Measurements from ENCODE around the gene MCHR1. TPM values are rescaled to one million over a fixed set of nuclear protein-coding genes. Genes with fewer than 3 reads are reported as not detected.
A peak's percentile ranks its signal among the peaks of the same experiment; 100 is the strongest.

MCHR1 gene
- total and polyA plus RNA-seq, 2 of the 13 experiments (the other 11 are each of a cell fraction or from before 2014, with no cell fraction given) = 0.40 to 0.83 TPM

DNA sequence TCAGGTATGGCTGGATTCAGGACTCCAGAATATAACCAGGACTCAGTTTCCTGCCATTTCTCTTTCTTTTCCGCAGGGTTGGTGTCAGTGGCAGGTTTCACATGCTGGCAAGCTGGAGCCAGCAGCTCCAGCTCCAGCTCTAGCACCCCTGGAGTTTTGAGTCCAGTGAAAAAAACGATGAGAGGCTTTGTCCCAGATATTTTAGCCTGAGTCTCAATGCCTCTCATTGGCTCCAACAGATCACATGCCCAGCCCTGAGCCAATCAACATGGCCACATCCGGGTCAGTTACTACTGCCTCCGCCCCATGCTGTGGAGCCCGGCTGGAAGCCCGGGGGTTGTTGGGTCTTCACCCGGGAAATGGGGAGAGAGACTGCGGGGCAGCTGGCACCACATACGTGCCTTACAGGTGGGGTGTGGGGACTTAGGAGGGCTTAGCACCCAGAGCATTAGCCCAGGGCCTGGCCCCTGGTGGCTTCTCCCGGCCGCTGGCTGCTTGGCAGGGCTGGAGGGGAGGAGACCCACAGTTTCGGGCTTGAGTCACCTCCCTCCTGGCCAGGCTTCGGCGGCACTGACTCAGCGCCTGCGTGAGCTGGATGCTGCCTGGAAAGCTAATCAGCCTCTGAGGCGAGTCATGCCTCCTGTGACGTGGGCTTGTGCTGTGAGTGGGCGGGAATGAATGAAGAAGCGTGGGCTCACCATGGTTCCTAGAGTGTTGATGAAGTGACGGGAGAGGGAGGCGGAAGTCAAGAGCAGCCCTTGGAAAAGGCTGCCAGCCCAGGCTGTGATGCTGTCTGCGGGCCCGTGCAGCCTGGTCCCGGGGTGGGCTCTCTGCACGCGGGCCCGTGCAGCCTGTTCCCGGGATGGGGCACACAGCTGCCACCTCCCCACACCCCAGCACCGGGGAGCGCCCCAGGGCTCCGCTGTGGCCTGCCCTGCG is 27.5 kb upstream of the MCHR1 start (continued):
- TF ChIP-seq, protein P1, sequence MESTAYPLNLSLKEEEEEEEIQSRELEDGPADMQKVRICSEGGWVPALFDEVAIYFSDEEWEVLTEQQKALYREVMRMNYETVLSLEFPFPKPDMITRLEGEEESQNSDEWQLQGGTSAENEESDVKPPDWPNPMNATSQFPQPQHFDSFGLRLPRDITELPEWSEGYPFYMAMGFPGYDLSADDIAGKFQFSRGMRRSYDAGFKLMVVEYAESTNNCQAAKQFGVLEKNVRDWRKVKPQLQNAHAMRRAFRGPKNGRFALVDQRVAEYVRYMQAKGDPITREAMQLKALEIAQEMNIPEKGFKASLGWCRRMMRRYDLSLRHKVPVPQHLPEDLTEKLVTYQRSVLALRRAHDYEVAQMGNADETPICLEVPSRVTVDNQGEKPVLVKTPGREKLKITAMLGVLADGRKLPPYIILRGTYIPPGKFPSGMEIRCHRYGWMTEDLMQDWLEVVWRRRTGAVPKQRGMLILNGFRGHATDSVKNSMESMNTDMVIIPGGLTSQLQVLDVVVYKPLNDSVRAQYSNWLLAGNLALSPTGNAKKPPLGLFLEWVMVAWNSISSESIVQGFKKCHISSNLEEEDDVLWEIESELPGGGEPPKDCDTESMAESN (CRISPR knock-in tag; conservative IDR thresholded peaks at IDR 0.05) = no peak
- TF ChIP-seq ZNF205 (CRISPR knock-in tag; IDR thresholded peaks at IDR 0.05) (0 out of 2 replicates have a peak, but pooled peaks have one; percentile 71), THAP11 (CRISPR knock-in tag; IDR thresholded peaks at IDR 0.05) (peak; percentile 75), ZNF343 (CRISPR knock-in tag; IDR thresholded peaks at IDR 0.05) (peak; percentile 86; the same call in 1 of the 2 replicates), NR3C1 (CRISPR knock-in tag; IDR thresholded peaks at IDR 0.05) (no peak), AGO1 (IDR thresholded peaks at IDR 0.05; ENCODE audit: low read depth, low read length, poor library complexity, severe bottlenecking) (no peak), ARHGAP35 (CRISPR knock-in tag; IDR thresholded peaks at IDR 0.05; ENCODE audit: borderline replicate concordance) (no peak), HOXA5 (CRISPR knock-in tag; IDR thresholded peaks at IDR 0.05) (peak; percentile 81), ZNF124 (CRISPR knock-in tag; IDR thresholded peaks at IDR 0.05) (no peak; the same call in 1 of the 2 replicates), JUND (CRISPR knock-in tag; IDR thresholded peaks at IDR 0.05) (0 out of 2 replicates have a peak, but pooled peaks have one; percentile 29), AGO2 (optimal IDR thresholded peaks at IDR 0.05; ENCODE audit: low read depth, low read length) (peak; percentile 80), RAD51 (IDR thresholded peaks at IDR 0.05; ENCODE audit: borderline replicate concordance) (peak; percentile 75), CCDC6 (CRISPR knock-in tag; IDR thresholded peaks at IDR 0.05) (peak; percentile 58), FOXM1 (CRISPR knock-in tag; IDR thresholded peaks at IDR 0.05) (no peak), ATF7-NPFF (CRISPR knock-in tag; IDR thresholded peaks at IDR 0.05; ENCODE audit: low read depth) (no peak), SKI (IDR thresholded peaks at IDR 0.05; ENCODE audit: partially characterized antibody) (no peak)
- TF ChIP-seq, protein P2, sequence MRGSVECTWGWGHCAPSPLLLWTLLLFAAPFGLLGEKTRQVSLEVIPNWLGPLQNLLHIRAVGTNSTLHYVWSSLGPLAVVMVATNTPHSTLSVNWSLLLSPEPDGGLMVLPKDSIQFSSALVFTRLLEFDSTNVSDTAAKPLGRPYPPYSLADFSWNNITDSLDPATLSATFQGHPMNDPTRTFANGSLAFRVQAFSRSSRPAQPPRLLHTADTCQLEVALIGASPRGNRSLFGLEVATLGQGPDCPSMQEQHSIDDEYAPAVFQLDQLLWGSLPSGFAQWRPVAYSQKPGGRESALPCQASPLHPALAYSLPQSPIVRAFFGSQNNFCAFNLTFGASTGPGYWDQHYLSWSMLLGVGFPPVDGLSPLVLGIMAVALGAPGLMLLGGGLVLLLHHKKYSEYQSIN (CRISPR knock-in tag; IDR thresholded peaks at IDR 0.05; ENCODE audit: borderline replicate concordance) = no peak; the same call in 1 of the 2 replicates
- TF ChIP-seq, protein P3, sequence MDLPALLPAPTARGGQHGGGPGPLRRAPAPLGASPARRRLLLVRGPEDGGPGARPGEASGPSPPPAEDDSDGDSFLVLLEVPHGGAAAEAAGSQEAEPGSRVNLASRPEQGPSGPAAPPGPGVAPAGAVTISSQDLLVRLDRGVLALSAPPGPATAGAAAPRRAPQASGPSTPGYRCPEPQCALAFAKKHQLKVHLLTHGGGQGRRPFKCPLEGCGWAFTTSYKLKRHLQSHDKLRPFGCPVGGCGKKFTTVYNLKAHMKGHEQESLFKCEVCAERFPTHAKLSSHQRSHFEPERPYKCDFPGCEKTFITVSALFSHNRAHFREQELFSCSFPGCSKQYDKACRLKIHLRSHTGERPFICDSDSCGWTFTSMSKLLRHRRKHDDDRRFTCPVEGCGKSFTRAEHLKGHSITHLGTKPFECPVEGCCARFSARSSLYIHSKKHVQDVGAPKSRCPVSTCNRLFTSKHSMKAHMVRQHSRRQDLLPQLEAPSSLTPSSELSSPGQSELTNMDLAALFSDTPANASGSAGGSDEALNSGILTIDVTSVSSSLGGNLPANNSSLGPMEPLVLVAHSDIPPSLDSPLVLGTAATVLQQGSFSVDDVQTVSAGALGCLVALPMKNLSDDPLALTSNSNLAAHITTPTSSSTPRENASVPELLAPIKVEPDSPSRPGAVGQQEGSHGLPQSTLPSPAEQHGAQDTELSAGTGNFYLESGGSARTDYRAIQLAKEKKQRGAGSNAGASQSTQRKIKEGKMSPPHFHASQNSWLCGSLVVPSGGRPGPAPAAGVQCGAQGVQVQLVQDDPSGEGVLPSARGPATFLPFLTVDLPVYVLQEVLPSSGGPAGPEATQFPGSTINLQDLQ (CRISPR knock-in tag; IDR thresholded peaks at IDR 0.05) = 0 out of 2 replicates have a peak, but pooled peaks have one; percentile 64
- TF ChIP-seq, protein P4, sequence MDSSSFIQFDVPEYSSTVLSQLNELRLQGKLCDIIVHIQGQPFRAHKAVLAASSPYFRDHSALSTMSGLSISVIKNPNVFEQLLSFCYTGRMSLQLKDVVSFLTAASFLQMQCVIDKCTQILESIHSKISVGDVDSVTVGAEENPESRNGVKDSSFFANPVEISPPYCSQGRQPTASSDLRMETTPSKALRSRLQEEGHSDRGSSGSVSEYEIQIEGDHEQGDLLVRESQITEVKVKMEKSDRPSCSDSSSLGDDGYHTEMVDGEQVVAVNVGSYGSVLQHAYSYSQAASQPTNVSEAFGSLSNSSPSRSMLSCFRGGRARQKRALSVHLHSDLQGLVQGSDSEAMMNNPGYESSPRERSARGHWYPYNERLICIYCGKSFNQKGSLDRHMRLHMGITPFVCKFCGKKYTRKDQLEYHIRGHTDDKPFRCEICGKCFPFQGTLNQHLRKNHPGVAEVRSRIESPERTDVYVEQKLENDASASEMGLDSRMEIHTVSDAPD (CRISPR knock-in tag; IDR thresholded peaks at IDR 0.05) = peak; percentile 62; the same call in 1 of the 2 replicates
- TF ChIP-seq, protein P5, sequence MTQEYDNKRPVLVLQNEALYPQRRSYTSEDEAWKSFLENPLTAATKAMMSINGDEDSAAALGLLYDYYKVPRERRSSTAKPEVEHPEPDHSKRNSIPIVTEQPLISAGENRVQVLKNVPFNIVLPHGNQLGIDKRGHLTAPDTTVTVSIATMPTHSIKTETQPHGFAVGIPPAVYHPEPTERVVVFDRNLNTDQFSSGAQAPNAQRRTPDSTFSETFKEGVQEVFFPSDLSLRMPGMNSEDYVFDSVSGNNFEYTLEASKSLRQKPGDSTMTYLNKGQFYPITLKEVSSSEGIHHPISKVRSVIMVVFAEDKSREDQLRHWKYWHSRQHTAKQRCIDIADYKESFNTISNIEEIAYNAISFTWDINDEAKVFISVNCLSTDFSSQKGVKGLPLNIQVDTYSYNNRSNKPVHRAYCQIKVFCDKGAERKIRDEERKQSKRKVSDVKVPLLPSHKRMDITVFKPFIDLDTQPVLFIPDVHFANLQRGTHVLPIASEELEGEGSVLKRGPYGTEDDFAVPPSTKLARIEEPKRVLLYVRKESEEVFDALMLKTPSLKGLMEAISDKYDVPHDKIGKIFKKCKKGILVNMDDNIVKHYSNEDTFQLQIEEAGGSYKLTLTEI (CRISPR knock-in tag; conservative IDR thresholded peaks at IDR 0.05) = no peak

Data from HepG2 (cell line).